ENCODE measurements around the gene ARFIP1. TPM values are rescaled to one million over a fixed set of nuclear protein-coding genes. Genes with fewer than 3 reads are reported as not detected.

Gene ARFIP1
- total RNA-seq, 1 donor, result 61.3 TPM

GRCh38 chr4:152819026-152819645 lies 39.4 kb downstream of the ARFIP1 start:
- TF ChIP-seq, protein P1, sequence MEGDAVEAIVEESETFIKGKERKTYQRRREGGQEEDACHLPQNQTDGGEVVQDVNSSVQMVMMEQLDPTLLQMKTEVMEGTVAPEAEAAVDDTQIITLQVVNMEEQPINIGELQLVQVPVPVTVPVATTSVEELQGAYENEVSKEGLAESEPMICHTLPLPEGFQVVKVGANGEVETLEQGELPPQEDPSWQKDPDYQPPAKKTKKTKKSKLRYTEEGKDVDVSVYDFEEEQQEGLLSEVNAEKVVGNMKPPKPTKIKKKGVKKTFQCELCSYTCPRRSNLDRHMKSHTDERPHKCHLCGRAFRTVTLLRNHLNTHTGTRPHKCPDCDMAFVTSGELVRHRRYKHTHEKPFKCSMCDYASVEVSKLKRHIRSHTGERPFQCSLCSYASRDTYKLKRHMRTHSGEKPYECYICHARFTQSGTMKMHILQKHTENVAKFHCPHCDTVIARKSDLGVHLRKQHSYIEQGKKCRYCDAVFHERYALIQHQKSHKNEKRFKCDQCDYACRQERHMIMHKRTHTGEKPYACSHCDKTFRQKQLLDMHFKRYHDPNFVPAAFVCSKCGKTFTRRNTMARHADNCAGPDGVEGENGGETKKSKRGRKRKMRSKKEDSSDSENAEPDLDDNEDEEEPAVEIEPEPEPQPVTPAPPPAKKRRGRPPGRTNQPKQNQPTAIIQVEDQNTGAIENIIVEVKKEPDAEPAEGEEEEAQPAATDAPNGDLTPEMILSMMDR (IDR thresholded peaks at IDR 0.05; ENCODE audit: insufficient read depth, low read depth, low read length), result no peak
- no peak overlapping the region for H3K4me3 ChIP-seq (ENCODE audit: low read depth, low read length)
- DNase-seq (ENCODE audit: low read depth), result no peak

DNA sequence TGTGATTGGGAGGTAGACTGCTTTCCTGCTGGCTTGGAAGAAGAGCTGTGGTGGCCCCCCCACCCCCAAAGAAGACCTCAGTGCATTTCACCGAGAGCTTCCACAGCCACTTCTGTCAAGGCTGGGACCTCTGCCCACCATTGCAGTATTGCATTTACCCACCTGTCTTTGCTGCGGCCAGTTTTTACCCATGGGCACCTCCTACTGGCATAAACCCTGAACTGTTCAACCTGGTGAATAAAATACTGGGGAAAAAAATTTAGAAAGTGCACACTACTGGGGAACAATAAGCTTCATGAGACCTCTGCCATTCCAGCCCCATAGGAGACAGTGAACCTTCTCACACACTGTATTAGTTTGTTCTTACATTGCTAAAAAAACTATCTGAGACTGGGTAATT lies 40.3 kb downstream of the ARFIP1 start:
- no peak for DNase-seq (ENCODE audit: low read depth)
- TF ChIP-seq, protein P1 (IDR thresholded peaks at IDR 0.05; ENCODE audit: insufficient read depth, low read depth, low read length), result no peak
- H3K4me3 ChIP-seq (ENCODE audit: low read depth, low read length), result no peak overlapping the region

- TF ChIP-seq, protein P1 (IDR thresholded peaks at IDR 0.05; ENCODE audit: insufficient read depth, low read depth, low read length), result no peak
- DNase-seq (ENCODE audit: low read depth), result no peak
- no peak overlapping the region for H3K4me3 ChIP-seq (ENCODE audit: low read depth, low read length)
These were observed 42.6 kb downstream of the ARFIP1 start for GRCh38 chr4:152822323-152822722.

DNA sequence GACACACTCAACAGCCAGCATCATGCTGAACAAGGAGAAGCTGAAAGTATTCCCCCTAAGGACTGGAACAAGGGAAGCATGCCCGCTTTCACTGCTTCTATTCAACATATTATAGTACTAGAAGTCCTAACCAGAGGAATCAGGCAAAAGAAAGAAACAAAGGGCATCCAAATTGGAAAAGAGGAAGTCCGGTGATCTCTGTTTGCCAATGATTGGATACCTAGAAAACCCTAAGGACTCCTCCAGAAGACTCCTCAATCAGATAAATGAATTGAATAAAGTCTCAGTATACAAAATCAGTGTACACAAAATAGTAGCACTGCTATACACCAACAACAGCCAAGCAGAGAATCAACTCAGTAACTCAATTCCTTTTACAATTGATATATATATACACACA lies 44.8 kb downstream of the ARFIP1 start:
- DNase-seq (ENCODE audit: low read depth), result no peak
- no peak overlapping the region for H3K4me3 ChIP-seq (ENCODE audit: low read depth, low read length)
- TF ChIP-seq, protein P1 (IDR thresholded peaks at IDR 0.05; ENCODE audit: insufficient read depth, low read depth, low read length), result no peak

- TF ChIP-seq, protein P1 (IDR thresholded peaks at IDR 0.05; ENCODE audit: insufficient read depth, low read depth, low read length), result no peak
- no peak overlapping the region for H3K4me3 ChIP-seq (ENCODE audit: low read depth, low read length)
- no peak for DNase-seq (ENCODE audit: low read depth)
These were observed 45.6 kb downstream of the ARFIP1 start for GRCh38 chr4:152825336-152825735.

- no peak for DNase-seq (ENCODE audit: low read depth)
- TF ChIP-seq, protein P1 (IDR thresholded peaks at IDR 0.05; ENCODE audit: insufficient read depth, low read depth, low read length), result no peak
These were observed 48.4 kb downstream of the ARFIP1 start for GRCh38 chr4:152828122-152828521.

DNA sequence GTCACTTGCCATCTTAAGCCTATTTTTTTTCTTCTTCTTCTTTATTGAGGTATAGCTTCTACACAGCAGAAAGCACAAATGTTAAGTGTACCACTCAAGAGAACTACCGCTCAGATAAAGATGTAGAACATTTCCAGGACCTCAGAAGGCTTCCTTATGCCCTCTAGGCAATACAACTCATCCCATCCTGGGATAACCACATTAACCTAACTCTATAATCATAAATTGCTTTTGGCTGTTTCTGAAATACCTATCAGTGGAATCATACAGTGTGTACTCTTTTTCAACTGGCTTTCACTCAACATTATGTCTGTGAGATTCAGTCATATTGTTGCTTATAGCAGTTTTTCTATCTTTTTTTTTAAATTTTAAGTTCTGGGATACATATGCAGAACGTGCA lies 51.7 kb downstream of the ARFIP1 start:
- TF ChIP-seq, protein P1 (IDR thresholded peaks at IDR 0.05; ENCODE audit: insufficient read depth, low read depth, low read length), result no peak
- no peak for DNase-seq (ENCODE audit: low read depth)
- H3K4me3 ChIP-seq (ENCODE audit: low read depth, low read length), result no peak overlapping the region

More at GRCh38 chr4:152828122-152828521, 48.4 kb downstream of the ARFIP1 start:
- H3K4me3 ChIP-seq (ENCODE audit: low read depth, low read length), result no peak overlapping the region
